MCF 10A (cell line): ENCODE measurements around the gene NRG4. TPM values are rescaled to one million over a fixed set of nuclear protein-coding genes. Genes with fewer than 3 reads are reported as not detected.
A peak's percentile ranks its signal among the peaks of the same experiment; 100 is the strongest.

Experiments
- BruUV-seq: library from RNA; stranded (reverse); fragments of 400-500 nt; replicated peaks from 2 replicates; lab custom pipeline; 2021; lab: Mats Ljungman, UMichigan
- CTCF ChIA-PET: fragments of 300-600 bp; sonication (Branson Sonifier 250); formaldehyde crosslinking; extraction: SDS; loops from one replicate; lab custom pipeline; 2021; ENCODE audit warnings: antibody characterized with exemption, inconsistent platforms; lab: Yijun Ruan, JAX
- POLR2A ChIA-PET: fragments of 300-600, 350-650 bp; sonication (Branson Sonifier 250); formaldehyde crosslinking; extraction: SDS; loops from one replicate; lab custom pipeline; 2020; ENCODE audit warnings: antibody characterized with exemption, inconsistent platforms; lab: Yijun Ruan, JAX
- DNase-seq: peaks from one replicate; pipeline ENCODE4 v3.0.0-alpha.2; 2018; ENCODE audit not compliant: unreplicated experiment
- H3K27ac Mint-ChIP-seq: one replicate; pipeline ENCODE4 v1.8.0; 2022; ENCODE audit warnings: mild to moderate bottlenecking, low read depth, mixed read lengths; ENCODE audit not compliant: unreplicated experiment
- H3K27me3 Mint-ChIP-seq: one replicate; pipeline ENCODE4 v1.8.0; 2022; ENCODE audit warnings: mixed read lengths; ENCODE audit not compliant: insufficient read depth, unreplicated experiment
- H3K36me3 Mint-ChIP-seq: one replicate; pipeline ENCODE4 v1.8.0; 2022; ENCODE audit warnings: mild to moderate bottlenecking, moderate library complexity, mixed read lengths; ENCODE audit not compliant: insufficient read depth, unreplicated experiment
- H3K4me1 Mint-ChIP-seq: one replicate; pipeline ENCODE4 v1.8.0; 2022; ENCODE audit warnings: mixed read lengths; ENCODE audit not compliant: insufficient read depth, unreplicated experiment
- H3K4me3 Mint-ChIP-seq: one replicate; pipeline ENCODE4 v1.8.0; 2022; ENCODE audit warnings: mild to moderate bottlenecking, moderate library complexity, mixed read lengths; ENCODE audit not compliant: unreplicated experiment
- H3K9me3 Mint-ChIP-seq: one replicate; pipeline ENCODE4 v1.8.0; 2022; ENCODE audit warnings: mixed read lengths; ENCODE audit not compliant: unreplicated experiment
- intact Hi-C: fragments of 100-400 bp; cut with micrococcal nuclease; formaldehyde crosslinking; loops from 2 replicates; pipeline ENCODE4 v1.14.1; 2022
- total RNA-seq: library from RNA; stranded (reverse); gene quantifications from 2 replicates; pipeline ENCODE4 v1.2.3, GENCODE V29; 2022
- TF ChIP-seq, protein P1 (sequence below): fragments of 200-600 bp; IDR thresholded peaks from one replicate; pipeline ENCODE4 v1.8.0; 2022; ENCODE audit warnings: antibody characterized with exemption, mild to moderate bottlenecking; ENCODE audit not compliant: unreplicated experiment

NRG4 gene
- total RNA-seq, 1 experiment from 2014 or later = not detected

DNA sequence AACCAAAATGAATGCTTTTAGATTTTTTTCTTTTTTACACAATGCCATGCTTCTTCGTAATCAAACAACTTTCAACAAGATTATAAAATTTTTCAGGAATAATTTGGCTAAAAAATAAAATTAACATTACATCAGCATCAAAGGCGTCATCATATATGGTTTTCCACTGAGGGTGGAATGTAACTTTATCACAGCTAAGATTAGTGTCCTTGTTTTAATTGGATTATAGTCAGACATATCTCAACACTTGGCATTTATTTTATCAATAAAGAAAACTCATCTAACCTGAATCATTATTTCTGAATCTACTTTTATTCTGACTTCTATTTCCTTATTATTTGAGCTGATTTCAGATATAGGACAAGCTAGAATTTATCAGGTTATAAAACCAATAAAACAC is 1.6 kb downstream of the NRG4 start:
- TF ChIP-seq, protein P1, sequence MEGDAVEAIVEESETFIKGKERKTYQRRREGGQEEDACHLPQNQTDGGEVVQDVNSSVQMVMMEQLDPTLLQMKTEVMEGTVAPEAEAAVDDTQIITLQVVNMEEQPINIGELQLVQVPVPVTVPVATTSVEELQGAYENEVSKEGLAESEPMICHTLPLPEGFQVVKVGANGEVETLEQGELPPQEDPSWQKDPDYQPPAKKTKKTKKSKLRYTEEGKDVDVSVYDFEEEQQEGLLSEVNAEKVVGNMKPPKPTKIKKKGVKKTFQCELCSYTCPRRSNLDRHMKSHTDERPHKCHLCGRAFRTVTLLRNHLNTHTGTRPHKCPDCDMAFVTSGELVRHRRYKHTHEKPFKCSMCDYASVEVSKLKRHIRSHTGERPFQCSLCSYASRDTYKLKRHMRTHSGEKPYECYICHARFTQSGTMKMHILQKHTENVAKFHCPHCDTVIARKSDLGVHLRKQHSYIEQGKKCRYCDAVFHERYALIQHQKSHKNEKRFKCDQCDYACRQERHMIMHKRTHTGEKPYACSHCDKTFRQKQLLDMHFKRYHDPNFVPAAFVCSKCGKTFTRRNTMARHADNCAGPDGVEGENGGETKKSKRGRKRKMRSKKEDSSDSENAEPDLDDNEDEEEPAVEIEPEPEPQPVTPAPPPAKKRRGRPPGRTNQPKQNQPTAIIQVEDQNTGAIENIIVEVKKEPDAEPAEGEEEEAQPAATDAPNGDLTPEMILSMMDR = no peak
- H3K27me3 Mint-ChIP-seq = no peaks in the 10 kb centered on the region
- DNase-seq = no peak
- no peak overlapping the region for H3K27ac Mint-ChIP-seq
- intact Hi-C loops = no loop called here
- ChIA-PET POLR2A (no interaction called here), CTCF (interaction anchor here (0.5 kb wide), 1 partner anchor 430 kb away, joined by 3 read pairs; no protein-coding TSS in a partner anchor)
- no peaks in the 10 kb centered on the region for H3K9me3 Mint-ChIP-seq
- BruUV-seq = no TSS peak
- no peak overlapping the region for H3K4me3 Mint-ChIP-seq
- H3K36me3 Mint-ChIP-seq = no peaks in the 10 kb centered on the region
- H3K4me1 Mint-ChIP-seq = peaks cover 19% of the 10 kb centered on the region

DNA sequence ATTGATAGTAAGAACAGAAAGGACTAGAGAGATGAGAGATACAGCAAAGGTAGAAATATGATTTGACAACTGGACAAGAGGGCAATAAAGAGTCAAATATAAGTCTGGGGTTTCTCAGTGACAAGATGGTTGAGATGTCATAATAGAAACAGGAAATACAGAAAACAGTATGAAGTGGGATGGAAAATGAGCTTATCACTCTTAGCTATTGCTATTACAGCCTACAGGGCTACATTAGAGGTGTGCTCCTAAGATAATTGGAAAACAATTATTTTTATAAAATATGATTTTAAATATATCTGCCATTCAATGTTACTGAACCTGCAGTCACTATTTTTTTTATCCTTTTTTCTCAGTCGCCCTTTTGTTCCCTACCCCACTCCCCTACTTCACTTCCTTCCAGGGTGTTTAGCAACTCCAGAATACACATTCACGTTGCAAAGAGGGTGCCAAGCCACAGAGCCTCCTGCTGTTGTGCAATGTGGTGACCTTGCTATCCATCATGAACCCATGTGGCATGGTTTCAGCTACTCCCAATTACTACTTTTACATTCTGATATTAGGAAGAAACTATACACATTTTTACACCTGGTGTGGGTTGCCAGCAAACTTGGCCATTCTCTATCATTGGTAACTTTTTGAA is 6.0 kb downstream of the NRG4 start:
- peak; percentile 91 for DNase-seq
- Mint-ChIP-seq H3K27me3 (no peaks in the 10 kb centered on the region), H3K9me3 (no peaks in the 10 kb centered on the region), H3K27ac (no peak overlapping the region), H3K36me3 (no peaks in the 10 kb centered on the region), H3K4me3 (no peak overlapping the region), H3K4me1 (peaks cover 12% of the 10 kb centered on the region)
- CTCF ChIA-PET = interaction anchor here (0.6 to 1.3 kb wide), 8 partner anchors 50 to 1055 kb away, joined by 3 to 6 read pairs (median 3); no protein-coding TSS in a partner anchor
- TF ChIP-seq, protein P1 = no peak
- intact Hi-C loops = no loop called here
- no TSS peak for BruUV-seq
- POLR2A ChIA-PET = interaction anchor here (1.0 to 1.2 kb wide), 5 partner anchors 15 to 84 kb away, joined by 3 read pairs; no protein-coding TSS in a partner anchor

DNA sequence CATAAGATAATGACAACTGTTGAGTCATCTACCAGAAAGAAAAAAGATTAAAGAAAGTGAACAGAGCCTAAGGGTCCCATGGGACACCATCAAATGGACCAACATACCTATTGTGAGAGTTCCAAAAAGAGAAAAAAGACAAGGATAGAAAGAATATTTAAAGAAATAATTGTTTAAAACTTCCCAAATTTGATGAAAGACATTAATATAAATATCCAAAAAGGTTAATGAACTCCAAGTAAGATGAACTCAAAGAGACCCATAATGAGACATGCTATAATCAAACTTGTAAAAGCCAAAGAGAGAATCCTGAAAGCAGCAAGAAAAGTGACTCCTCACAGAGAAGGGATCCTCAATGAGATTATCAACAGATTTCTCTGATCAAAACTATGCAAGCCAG is 8.9 kb downstream of the NRG4 start:
- Mint-ChIP-seq H3K27me3 (no peaks in the 10 kb centered on the region), H3K27ac (no peak overlapping the region), H3K4me3 (no peak overlapping the region), H3K4me1 (peaks cover 12% of the 10 kb centered on the region), H3K9me3 (no peaks in the 10 kb centered on the region), H3K36me3 (no peaks in the 10 kb centered on the region)
- intact Hi-C loops = no loop called here
- CTCF ChIA-PET = no interaction called here
- DNase-seq = no peak
- BruUV-seq = no TSS peak
- TF ChIP-seq, protein P1 = no peak
- POLR2A ChIA-PET = no interaction called here

DNA sequence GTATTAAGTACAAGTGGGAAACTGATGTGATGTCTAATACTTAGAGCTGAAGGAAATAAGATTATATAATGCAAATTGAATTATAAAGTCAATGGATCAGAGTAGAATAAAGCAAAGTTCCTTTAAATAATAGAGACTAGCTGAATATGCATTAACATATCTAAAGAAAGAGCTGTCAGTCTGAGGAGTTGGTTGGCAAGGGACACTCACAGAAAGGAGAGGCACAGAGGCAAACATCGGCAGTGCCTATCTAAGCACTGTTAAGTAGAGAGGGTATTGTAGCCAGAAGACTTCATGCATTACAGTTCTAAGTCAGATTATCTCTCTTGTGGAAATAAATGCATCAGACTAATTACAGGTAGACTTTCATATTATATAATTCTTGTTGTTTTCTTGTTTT is 16.6 kb downstream of the NRG4 start:
- DNase-seq = no peak
- intact Hi-C loops = no loop called here
- Mint-ChIP-seq H3K9me3 (no peaks in the 10 kb centered on the region), H3K4me1 (no peaks in the 10 kb centered on the region), H3K4me3 (no peak overlapping the region), H3K27me3 (no peaks in the 10 kb centered on the region), H3K27ac (no peak overlapping the region), H3K36me3 (no peaks in the 10 kb centered on the region)
- ChIA-PET POLR2A (no interaction called here), CTCF (interaction anchor here (0.7 to 1.1 kb wide), 2 partner anchors 11 to 61 kb away, joined by 3 read pairs; no protein-coding TSS in a partner anchor)
- no TSS peak for BruUV-seq
- TF ChIP-seq, protein P1 = no peak
